Measurements from ENCODE around the gene NACA2.
"Not testable (repeated sequence)": the region's sequence is repeated elsewhere in the genome, so short reads cannot be mapped to it uniquely, and the experiment has no call there.

Gene NACA2

DNA sequence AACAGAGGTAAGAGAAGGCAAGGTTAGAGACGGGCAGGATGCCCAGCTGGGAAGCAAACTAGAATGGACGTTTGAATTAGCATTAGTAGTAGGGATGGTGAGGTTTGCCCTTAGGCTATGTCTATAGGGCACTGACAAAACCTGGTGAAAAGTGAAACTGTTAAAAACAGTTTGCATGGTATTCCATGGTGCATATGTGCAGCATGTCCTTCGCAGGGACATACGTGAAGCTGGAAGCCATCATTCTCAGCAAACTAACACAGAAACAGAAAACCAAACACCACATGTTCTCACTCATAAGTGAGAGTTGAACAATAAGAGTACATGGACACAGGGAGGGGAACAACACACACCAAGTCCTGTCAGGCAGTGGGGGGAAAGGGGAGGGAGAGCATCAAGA is 25.8 kb downstream of the NACA2 start:
- Histone ChIP-seq H3K9ac (ENCODE audit: low read length) (no peak overlapping the region), H3K36me3 (ENCODE audit: control insufficient read depth, insufficient read depth, low read length, severe bottlenecking) (no peaks in the 10 kb centered on the region), H3K4me1 (ENCODE audit: control insufficient read depth, insufficient read depth, low read length) (no peaks in the 10 kb centered on the region), H3K9me3 (ENCODE audit: control insufficient read depth, low read length) (peaks cover 4% of the 10 kb centered on the region), H3K4me3 (ENCODE audit: low read length) (no peak overlapping the region), H3K27me3 (replicated peaks; ENCODE audit: control insufficient read depth, insufficient read depth, low read length) (peaks cover 4% of the 10 kb centered on the region)
- DNase-seq (ENCODE audit: low read depth): no peak

DNA sequence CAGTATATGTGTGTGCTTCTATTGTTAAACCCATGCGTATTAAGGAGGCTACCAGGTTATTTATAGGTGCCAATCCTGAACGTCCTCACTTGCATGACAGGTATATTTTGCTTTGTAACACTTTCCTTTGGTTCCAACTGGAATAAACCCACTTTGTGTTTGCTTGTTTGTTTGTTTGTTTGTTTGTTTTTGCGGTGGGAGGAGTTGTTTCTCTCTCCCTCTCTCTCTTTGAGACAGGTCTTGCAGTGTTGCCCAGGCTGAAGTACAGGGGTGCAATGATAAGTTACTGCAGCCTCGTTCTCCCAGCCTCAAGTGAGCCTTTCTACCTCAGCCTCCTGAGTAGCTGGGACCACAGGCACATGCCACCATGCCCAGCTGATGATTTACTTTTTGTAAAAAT is 28.7 kb downstream of the NACA2 start:
- DNase-seq (ENCODE audit: low read depth): no peak

DNA sequence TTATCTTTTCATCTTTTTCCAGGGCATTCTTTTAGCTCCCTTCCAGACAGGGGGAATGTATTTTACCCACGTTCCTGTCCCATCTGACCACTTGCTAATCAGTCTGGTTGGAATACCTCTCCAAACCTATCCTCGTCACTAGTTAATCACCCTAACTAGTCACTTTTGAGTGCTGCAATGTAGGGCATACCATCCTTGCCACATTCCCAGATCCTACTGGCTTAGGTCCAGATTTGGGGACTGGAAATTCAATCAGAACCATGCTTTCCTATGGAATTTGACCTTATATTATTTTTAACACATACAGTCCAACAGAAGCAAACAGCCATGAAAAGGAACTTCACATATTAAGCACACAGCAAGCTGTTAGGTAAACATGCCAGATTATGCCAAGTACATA is 29.7 kb downstream of the NACA2 start:
- Histone ChIP-seq H3K9me3 (ENCODE audit: control insufficient read depth, low read length) (no peaks in the 10 kb centered on the region), H3K4me3 (ENCODE audit: low read length) (no peak overlapping the region), H3K4me1 (ENCODE audit: control insufficient read depth, insufficient read depth, low read length) (no peaks in the 10 kb centered on the region), H3K27me3 (replicated peaks; ENCODE audit: control insufficient read depth, insufficient read depth, low read length) (peaks cover 4% of the 10 kb centered on the region), H3K36me3 (ENCODE audit: control insufficient read depth, insufficient read depth, low read length, severe bottlenecking) (no peaks in the 10 kb centered on the region), H3K9ac (ENCODE audit: low read length) (no peak overlapping the region)
- no peak for DNase-seq (ENCODE audit: low read depth)

More for the DNA sequence above, 28.7 kb downstream of the NACA2 start:
- Histone ChIP-seq H3K9ac (ENCODE audit: low read length) (no peak overlapping the region), H3K27me3 (replicated peaks; ENCODE audit: control insufficient read depth, insufficient read depth, low read length) (peaks cover 4% of the 10 kb centered on the region), H3K4me3 (ENCODE audit: low read length) (no peak overlapping the region), H3K4me1 (ENCODE audit: control insufficient read depth, insufficient read depth, low read length) (no peaks in the 10 kb centered on the region), H3K9me3 (ENCODE audit: control insufficient read depth, low read length) (no peaks in the 10 kb centered on the region), H3K36me3 (ENCODE audit: control insufficient read depth, insufficient read depth, low read length, severe bottlenecking) (no peaks in the 10 kb centered on the region)

DNA sequence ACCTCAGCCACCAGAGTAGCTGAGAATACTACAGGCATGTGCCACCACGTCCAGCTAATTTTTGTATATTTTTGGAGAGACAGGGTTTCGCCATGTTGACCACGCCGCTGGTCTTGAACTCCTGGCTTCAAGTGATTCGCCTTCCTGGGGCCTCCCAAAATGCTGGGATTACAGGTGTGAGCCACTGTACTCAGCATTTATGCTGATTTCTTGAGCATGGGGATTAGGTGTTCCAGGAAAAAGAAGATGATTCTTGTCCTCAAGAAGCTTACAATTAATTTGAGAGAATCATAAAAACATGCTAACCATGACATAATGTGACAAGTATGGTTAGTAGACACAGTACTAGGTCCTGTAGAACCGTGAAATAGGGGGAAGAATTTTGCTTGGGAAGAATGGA is 30.9 kb downstream of the NACA2 start:
- no peaks in the 10 kb centered on the region for H3K36me3 ChIP-seq (ENCODE audit: control insufficient read depth, insufficient read depth, low read length, severe bottlenecking)
- DNase-seq (ENCODE audit: low read depth): no peak
- no peak overlapping the region for H3K4me3 ChIP-seq (ENCODE audit: low read length)

DNA sequence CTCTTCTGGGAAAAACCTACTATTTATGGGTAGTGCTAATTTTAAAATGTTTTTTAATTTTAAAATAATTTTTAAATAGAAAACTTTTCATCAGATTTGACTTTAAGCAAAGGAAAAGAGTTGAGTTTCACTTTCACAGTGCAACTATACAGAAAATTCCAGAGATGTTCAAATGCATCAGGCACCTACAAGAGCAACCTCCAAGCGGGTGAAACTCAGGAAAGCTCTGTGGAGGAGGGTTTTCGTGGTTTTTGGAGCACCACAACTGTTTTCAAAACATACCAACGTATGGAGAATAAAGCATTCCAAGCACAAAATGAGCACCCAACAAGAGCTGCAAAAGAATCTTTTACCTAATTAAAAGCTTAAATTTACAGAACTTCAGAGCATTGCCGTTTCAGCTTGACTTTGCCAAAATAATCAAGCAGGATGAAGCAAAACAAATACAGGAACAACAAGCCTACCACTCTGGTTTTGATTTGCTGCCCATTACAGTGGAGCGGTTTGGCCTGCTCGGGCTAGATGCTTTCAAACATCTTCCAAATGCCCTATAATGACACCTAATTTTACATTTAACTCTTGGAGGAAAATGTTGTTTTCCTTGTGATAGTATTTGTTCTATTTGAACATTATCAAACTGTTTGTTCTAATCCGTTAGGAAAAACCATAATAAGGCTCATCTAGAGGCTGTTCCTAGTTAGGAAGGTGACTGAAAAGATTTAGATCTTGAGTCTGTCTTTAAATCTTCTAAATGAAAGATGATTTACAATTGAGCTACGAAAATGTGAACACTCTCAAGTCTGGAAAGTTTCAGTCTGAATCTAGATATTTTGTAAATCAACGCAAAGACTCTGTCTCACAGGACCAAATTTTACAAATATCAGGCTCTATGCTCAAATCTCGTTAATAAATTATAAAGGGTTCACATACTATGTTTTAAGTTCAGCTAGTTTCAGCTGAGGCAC is 34.5 kb downstream of the NACA2 start:
- no peaks in the 10 kb centered on the region for H3K9me3 ChIP-seq (ENCODE audit: control insufficient read depth, low read length)
- H3K9ac ChIP-seq (ENCODE audit: low read length): no peak overlapping the region
- H3K4me1 ChIP-seq (ENCODE audit: control insufficient read depth, insufficient read depth, low read length): no peaks in the 10 kb centered on the region
- no peaks in the 10 kb centered on the region for H3K27me3 ChIP-seq (replicated peaks; ENCODE audit: control insufficient read depth, insufficient read depth, low read length)
- no peak overlapping the region for H3K4me3 ChIP-seq (ENCODE audit: low read length)
- H3K36me3 ChIP-seq (ENCODE audit: control insufficient read depth, insufficient read depth, low read length, severe bottlenecking): no peaks in the 10 kb centered on the region
- DNase-seq (ENCODE audit: low read depth): peak; percentile 51

More for the DNA sequence above, 30.9 kb downstream of the NACA2 start:
- Histone ChIP-seq H3K4me1 (ENCODE audit: control insufficient read depth, insufficient read depth, low read length) (no peaks in the 10 kb centered on the region), H3K9ac (ENCODE audit: low read length) (no peak overlapping the region), H3K27me3 (replicated peaks; ENCODE audit: control insufficient read depth, insufficient read depth, low read length) (peaks cover 4% of the 10 kb centered on the region), H3K9me3 (ENCODE audit: control insufficient read depth, low read length) (no peaks in the 10 kb centered on the region)

DNA sequence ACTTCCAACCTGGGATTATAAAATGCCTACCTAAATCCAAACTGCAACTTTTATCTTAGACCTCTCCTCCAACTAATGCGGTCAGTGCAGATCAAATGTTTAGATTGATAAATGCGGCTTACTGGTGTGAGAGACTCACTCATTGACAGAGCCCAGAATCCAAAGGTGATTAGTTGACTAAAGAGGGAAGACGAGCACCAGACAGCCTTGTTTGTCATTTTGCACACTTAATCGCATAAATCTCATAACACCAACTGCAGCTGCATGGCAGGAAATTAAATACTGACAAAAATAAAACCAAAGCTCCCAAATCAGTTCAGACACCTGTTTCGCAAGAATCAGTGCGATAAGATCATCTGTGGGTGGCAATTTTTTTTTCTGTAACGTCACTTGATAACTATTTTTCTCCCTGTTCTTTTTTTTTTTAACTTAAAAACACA is 35.9 kb downstream of the NACA2 start:
- no peaks in the 10 kb centered on the region for H3K9me3 ChIP-seq (ENCODE audit: control insufficient read depth, low read length)
- no peaks in the 10 kb centered on the region for H3K36me3 ChIP-seq (ENCODE audit: control insufficient read depth, insufficient read depth, low read length, severe bottlenecking)
- no peaks in the 10 kb centered on the region for H3K4me1 ChIP-seq (ENCODE audit: control insufficient read depth, insufficient read depth, low read length)
- H3K4me3 ChIP-seq (ENCODE audit: low read length): no peak overlapping the region
- DNase-seq (ENCODE audit: low read depth): peak; percentile 38
- H3K27me3 ChIP-seq (replicated peaks; ENCODE audit: control insufficient read depth, insufficient read depth, low read length): no peaks in the 10 kb centered on the region
- H3K9ac ChIP-seq (ENCODE audit: low read length): no peak overlapping the region

DNA sequence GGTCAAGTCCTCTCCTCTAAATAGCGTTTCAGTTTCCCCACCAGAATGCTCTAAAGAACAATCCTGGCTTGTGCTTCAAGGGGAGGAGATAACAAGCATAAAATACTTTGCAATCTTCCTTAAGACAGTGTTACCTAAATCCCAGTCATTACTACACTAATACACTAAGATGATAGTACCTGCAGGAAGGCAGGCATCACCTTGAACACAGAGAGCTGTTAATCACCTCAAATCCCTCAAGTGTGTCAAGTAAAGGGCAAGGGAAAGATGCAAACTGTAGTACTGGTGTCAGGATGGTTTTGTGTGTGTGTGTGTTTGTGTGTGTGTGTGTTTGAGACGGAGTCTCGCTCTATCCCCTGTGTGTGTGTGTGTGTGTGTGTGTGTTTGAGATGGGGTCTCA is 36.8 kb downstream of the NACA2 start:
- no peaks in the 10 kb centered on the region for H3K9me3 ChIP-seq (ENCODE audit: control insufficient read depth, low read length)
- no peak overlapping the region for H3K4me3 ChIP-seq (ENCODE audit: low read length)
- no peak for DNase-seq (ENCODE audit: low read depth)
- H3K36me3 ChIP-seq (ENCODE audit: control insufficient read depth, insufficient read depth, low read length, severe bottlenecking): no peaks in the 10 kb centered on the region
- H3K27me3 ChIP-seq (replicated peaks; ENCODE audit: control insufficient read depth, insufficient read depth, low read length): no peaks in the 10 kb centered on the region
- no peaks in the 10 kb centered on the region for H3K4me1 ChIP-seq (ENCODE audit: control insufficient read depth, insufficient read depth, low read length)
- no peak overlapping the region for H3K9ac ChIP-seq (ENCODE audit: low read length)

DNA sequence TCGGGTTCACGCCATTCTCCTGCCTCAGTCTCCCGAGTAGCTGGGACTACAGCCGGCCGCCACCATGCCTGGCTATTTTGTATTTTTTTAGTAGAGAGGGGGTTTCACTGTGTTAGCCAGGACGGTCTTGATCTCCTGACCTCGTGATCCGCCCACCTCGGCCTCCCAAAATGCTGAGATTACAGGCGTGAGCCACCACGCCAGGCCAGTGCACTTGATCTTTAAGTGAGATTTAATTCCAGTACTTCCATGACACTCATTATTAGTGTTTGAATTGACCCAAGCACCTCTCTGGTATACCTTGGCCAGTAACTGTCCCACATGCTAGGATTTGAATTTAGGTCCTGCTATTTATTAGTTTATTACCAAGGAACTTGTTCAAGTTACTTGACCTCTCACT is 38.5 kb downstream of the NACA2 start:
- H3K4me3 ChIP-seq (ENCODE audit: low read length): not testable (repeated sequence)

DNA sequence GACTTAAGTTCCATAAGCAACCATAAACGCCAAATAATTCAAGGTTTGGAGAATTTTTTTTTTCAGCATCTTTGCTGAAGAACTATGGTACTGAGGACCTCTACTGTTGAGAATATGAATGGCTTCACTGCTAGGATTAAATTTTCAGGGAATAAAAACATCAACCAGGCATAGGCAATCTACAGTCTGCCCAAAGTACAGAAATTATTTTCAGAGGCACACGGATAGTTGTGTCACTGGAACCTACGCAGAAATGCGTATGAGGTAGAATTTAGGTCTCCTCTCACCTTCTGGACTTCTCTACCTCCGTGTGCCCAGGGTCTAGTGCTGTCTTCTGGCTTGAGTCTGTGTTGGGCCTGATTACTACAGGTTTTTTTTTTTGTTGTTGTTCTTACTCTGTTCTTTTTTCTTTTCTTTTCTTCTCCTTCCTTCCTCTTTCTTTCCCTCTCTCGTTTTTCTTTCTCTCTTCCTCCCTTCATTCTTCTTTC is 39.7 kb downstream of the NACA2 start:
- H3K4me1 ChIP-seq (ENCODE audit: control insufficient read depth, insufficient read depth, low read length): no peaks in the 10 kb centered on the region
- no peaks in the 10 kb centered on the region for H3K36me3 ChIP-seq (ENCODE audit: control insufficient read depth, insufficient read depth, low read length, severe bottlenecking)
- no peaks in the 10 kb centered on the region for H3K27me3 ChIP-seq (replicated peaks; ENCODE audit: control insufficient read depth, insufficient read depth, low read length)
- peak; percentile 85 for DNase-seq (ENCODE audit: low read depth)
- H3K9me3 ChIP-seq (ENCODE audit: control insufficient read depth, low read length): no peaks in the 10 kb centered on the region
- H3K9ac ChIP-seq (ENCODE audit: low read length): no peak overlapping the region
- H3K4me3 ChIP-seq (ENCODE audit: low read length): no peak overlapping the region

More for the DNA sequence above, 38.5 kb downstream of the NACA2 start:
- H3K36me3 ChIP-seq (ENCODE audit: control insufficient read depth, insufficient read depth, low read length, severe bottlenecking); DNase-seq (ENCODE audit: low read depth); H3K9me3 ChIP-seq (ENCODE audit: control insufficient read depth, low read length); H3K4me1 ChIP-seq (ENCODE audit: control insufficient read depth, insufficient read depth, low read length); H3K9ac ChIP-seq (ENCODE audit: low read length); H3K27me3 ChIP-seq (replicated peaks; ENCODE audit: control insufficient read depth, insufficient read depth, low read length): not testable (repeated sequence)

DNA sequence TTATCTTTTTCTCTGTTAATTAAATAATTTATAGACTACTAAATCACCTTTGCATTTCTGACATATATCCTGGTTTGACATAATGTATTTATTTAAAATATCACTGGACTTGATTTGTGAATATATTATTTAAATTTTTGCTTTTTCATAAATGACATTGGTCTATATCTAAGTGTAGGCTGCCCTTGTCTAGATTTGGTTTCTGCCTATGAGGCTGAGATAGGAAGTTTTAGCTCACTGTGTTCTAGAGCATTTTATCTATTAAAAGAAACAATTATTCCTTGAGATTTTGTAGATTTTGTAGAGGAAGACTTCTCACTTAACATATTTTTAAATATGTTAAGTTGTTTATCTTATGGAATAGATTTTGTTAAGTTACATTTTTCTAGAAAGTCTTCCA is 43.9 kb downstream of the NACA2 start:
- no peaks in the 10 kb centered on the region for H3K4me1 ChIP-seq (ENCODE audit: control insufficient read depth, insufficient read depth, low read length)
- H3K36me3 ChIP-seq (ENCODE audit: control insufficient read depth, insufficient read depth, low read length, severe bottlenecking): no peaks in the 10 kb centered on the region
- no peak overlapping the region for H3K9ac ChIP-seq (ENCODE audit: low read length)
- no peaks in the 10 kb centered on the region for H3K27me3 ChIP-seq (replicated peaks; ENCODE audit: control insufficient read depth, insufficient read depth, low read length)
- no peak overlapping the region for H3K4me3 ChIP-seq (ENCODE audit: low read length)
- peaks cover 9% of the 10 kb centered on the region for H3K9me3 ChIP-seq (ENCODE audit: control insufficient read depth, low read length)
- DNase-seq (ENCODE audit: low read depth): no peak

DNA sequence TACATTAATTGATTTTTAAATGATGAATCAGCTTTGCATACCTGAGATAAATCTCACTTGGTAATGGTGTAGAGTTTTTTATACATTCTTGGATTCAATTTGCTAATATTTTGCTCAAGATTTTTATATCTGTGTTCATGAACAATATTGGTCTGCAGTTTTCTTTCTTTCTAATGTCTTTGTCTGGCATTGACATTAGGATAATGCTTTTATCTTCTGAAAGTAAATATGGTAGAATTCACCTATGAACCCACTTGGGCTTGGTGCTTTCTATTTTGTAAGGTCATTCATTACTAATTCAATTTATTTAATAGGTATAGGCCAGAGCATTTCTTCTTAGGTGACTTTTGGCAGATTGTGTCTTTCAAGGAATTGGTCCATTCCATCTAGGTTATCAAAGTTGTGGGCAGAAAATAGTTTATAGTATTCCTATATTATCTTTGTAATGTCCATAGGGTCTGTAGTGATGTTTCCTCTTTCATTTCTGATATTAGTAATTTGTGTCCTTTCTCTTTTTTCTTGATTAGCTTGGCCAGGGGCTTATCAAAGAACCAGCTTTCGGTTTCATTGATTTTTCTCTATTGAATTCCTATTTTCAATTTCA is 45.6 kb downstream of the NACA2 start:
- H3K9me3 ChIP-seq (ENCODE audit: control insufficient read depth, low read length): peaks cover 24% of the 10 kb centered on the region
- no peaks in the 10 kb centered on the region for H3K4me1 ChIP-seq (ENCODE audit: control insufficient read depth, insufficient read depth, low read length)
- no peaks in the 10 kb centered on the region for H3K36me3 ChIP-seq (ENCODE audit: control insufficient read depth, insufficient read depth, low read length, severe bottlenecking)
- H3K4me3 ChIP-seq (ENCODE audit: low read length): no peak overlapping the region
- H3K27me3 ChIP-seq (replicated peaks; ENCODE audit: control insufficient read depth, insufficient read depth, low read length): no peaks in the 10 kb centered on the region
- H3K9ac ChIP-seq (ENCODE audit: low read length): no peak overlapping the region
- DNase-seq (ENCODE audit: low read depth): no peak
